ENCODE results near the gene COL23A1. TPM values are rescaled to one million over a fixed set of nuclear protein-coding genes. Genes with fewer than 3 reads are reported as not detected.

Gene COL23A1

Small RNA genes lying within 50 kb of the gene (small RNA-seq; reads per million reads assigned to genes)
- gene RN7SKP70 (ENCODE audit: insufficient read depth) = not detected
- not detected for gene RN7SL646P (ENCODE audit: insufficient read depth)

Measured in neuronal stem cell (in vitro differentiated cells).